Measurements from ENCODE around the gene SNRPB2. TPM values are rescaled to one million over a fixed set of nuclear protein-coding genes. Genes with fewer than 3 reads are reported as not detected.

Gene SNRPB2
- total and polyA plus RNA-seq, 9 of the 15 experiments (the other 6 are each of a cell fraction or from before 2014, with no cell fraction given) = 40.0 to 131 (median 89.4) TPM

- no peak for TF ChIP-seq CHD7 (IDR thresholded peaks at IDR 0.05; ENCODE audit: low read depth, low read length)
- TF ChIP-seq ZNF134 (CRISPR knock-in tag; conservative IDR thresholded peaks at IDR 0.05) = no peak
- TF ChIP-seq PRMT5 (CRISPR knock-in tag; IDR thresholded peaks at IDR 0.05) = no peak
- TF ChIP-seq ZNF398 (CRISPR knock-in tag; IDR thresholded peaks at IDR 0.05) = no peak
Observed at GRCh38 chr20:16775961-16776360, 46.1 kb downstream of the SNRPB2 start (continued).

All from K562 (cell line).